Stimulated activated CD8-positive, alpha-beta memory T cell treated with anti-CD3 and anti-CD28 coated beads, Interleukin-2, amount 100 ng/mL, for 48 hours (primary cell): ENCODE data around the gene PTPRU.

Experiments used
- DNase-seq, 2 donors: peaks; one replicate each; pipeline ENCODE4 v3.0.0-alpha.2; 2020; ENCODE audit warnings: low read depth in 2 of 2

Gene PTPRU

DNA sequence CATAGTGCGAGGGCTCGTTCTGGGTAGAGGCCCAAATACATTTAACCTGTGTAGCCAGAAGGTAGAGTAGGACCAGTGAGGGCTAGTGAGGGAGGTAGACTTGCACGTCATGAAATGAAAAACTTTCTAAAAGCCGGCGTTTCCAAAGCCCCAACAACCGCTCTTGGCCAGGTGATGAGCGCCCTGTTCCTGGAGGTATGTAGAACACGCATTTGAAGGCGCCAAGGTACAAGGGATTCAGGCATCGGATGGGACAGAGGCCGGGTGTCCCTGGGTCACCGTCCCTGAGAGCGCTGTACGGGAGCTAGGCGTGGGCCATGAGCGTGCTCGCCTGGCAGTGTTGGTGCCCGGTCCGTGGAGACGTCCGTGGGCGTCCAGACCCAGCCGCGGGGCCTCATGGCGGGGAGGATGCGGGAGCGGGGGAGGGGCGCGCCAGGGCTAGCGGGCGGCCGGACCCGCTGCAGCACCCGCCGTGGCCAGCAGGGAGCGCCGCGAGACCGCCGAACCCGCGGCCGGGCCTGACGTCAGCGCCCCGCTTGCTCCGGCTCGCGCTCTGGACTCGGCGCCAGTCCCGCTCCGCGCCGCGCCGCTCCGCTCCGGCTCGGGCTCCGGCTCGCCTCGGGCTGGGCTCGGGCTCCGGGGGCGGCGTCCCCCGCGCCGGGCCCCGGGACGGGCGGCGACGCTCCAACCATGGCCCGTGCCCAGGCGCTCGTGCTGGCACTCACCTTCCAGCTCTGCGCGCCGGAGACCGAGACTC lies at the start of gene PTPRU:
Gene PTPRU, plus strand, starts transcription at position 568 of the 757 bp plus-strand sequence. Its CDS starts 123 bp downstream, at position 691.
- DNase-seq = peak; percentile 72 to 77

DNA sequence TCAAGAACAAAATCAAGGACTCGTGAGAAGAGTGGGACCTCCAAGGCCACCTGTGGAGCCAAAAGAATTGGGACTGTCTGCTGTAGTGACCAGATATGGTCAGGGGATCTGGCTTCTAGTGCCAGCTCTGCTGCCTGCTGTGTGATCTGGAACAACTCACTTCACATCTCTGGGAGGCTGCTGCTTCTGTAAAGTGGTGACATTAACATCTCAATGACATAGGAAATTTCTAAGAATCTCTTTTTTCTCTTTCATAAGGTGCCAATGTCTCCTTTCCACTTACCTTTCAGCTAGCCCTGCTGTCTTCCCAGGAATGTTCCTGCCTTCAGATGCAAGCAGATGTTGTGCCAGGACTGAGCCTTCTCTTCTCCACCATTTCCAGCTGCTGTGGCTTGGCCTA lies 49.6 kb upstream of the PTPRU start:
- no peak for DNase-seq

DNA sequence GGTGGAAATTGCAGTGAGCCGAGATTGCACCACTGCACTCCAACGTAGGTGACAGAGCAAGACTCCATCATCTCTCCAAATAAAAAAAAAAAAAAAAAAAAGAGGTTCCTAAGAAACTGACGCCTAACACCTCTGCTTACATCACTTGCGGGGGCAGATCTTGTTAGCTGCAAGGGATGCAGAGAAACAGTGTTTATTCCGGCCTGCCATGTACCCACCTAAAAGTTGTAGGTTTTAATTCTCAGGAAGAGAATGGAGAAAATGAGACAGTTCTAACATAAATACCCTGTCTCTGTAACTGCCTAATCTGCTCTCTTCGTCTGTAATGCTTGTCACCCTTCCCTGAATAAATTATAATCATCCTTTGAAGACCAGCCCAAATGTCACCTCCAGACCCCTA lies 45.6 kb upstream of the PTPRU start:
- no peak for DNase-seq

DNA sequence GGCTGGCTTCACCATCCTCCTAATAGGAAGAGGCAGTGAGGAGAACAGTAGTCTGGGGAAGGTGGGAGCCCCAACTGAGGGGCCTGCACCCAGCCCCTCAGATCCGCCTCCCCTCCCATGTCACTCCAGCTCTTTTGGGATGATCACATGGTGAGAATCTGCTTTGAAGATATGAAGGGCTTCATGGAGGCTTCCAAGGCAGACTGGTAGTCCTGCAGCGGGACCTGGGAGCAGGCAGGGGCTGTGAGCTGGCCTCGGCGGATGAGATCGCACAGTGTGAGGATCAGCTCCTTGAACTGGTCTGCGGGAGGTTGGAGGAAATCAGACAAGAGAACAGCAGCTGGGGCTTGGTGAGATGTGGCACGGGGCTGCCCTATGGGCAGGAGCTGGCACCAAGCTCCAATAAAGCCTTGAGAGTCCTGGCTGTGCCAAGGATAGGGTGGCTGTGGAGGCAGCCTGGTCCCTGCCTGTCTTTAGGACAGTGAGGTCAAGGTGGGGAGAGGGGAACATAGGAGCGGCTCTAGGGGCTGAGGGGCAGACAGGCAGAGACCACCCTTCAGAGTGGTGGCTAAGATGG lies 42.4 kb upstream of the PTPRU start:
- DNase-seq = no peak

DNA sequence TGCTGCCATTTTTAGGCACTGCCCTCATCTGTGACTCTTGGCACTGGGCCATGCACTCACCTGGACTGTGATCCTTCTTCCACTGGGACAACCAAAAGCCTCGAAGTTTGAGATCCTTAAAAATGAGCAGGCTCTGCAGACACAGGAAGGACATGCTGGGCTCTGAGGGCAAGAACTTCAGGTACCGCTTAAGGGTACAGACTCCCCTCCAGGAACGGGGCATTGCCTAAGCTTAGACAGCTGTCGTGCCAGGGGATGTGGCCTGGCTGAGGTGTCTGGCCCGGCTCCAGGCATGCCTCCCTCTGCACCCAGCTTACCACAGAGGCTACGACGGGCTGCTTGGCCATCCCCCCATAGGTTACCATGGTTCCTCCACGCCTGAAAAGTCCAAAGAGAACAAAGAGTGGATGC lies 40.4 kb upstream of the PTPRU start:
- DNase-seq = no peak

DNA sequence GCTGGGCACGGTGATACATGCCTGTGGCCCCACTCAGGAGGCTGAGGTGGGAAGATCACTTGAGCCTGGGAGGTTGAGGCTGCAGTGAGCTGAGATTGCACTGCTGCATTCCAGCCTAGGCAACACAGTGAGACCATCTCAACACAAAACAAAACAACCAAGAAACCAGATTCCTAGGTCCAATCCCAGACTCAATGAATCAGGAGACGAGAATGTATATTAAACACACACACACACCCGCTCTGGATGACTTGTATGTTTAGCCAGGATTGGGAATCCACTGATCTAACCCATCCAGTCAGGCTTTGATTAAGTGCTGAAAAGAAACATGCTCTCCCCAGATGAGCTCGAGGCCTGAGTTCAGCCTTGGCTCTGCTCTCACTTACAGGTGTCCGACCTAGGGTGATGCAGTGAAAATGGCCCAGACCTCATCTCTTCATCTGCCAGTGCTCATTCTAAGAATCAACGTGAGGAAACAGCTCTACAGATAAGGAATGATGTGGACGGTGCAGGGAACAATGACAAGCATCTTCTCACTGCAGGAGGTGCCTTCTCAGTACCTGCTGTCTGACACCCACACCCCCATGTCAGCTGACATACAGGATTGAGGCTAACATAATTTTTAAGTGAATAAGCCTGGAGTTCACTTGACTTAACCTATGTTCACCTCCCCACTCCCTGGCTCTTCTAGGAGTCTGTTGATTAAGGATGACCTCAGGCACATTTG lies 39.3 kb upstream of the PTPRU start:
- no peak for DNase-seq

DNA sequence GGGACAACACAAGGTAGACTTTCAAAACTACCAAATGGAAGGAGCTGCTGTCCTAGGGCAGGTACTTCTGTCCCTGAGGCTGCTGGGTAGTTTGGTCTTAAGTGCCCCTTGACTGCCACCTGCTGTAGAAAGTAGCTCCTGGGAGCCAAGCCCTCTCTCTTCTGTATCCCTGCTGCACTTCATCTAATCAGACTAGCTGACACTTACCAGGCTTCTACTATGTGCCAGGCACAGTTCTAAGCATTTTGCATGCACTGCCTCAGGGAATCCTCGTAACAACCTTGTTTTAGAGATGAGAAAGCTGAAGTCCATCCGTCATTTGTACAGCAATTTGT lies 38.8 kb upstream of the PTPRU start:
- DNase-seq = no peak

DNA sequence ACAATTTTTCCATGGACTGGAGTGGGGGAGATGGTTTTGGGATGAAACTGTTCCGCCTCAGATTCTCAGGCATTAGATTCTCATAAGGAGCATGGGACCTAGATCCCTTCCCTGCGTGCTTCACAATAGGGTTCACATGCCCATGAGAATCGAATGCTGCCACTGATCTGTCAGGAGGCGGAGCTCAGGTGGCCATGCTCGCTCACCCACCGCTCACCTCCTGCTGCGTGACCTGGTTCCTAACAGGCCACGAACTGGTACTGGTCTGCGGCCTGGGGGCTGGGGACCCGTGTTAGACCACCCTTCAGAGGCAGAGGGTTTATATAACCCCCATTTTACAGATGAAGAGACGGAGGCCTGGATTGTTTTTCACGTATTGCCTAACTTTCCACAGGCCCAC lies 38.3 kb upstream of the PTPRU start:
- no peak for DNase-seq

DNA sequence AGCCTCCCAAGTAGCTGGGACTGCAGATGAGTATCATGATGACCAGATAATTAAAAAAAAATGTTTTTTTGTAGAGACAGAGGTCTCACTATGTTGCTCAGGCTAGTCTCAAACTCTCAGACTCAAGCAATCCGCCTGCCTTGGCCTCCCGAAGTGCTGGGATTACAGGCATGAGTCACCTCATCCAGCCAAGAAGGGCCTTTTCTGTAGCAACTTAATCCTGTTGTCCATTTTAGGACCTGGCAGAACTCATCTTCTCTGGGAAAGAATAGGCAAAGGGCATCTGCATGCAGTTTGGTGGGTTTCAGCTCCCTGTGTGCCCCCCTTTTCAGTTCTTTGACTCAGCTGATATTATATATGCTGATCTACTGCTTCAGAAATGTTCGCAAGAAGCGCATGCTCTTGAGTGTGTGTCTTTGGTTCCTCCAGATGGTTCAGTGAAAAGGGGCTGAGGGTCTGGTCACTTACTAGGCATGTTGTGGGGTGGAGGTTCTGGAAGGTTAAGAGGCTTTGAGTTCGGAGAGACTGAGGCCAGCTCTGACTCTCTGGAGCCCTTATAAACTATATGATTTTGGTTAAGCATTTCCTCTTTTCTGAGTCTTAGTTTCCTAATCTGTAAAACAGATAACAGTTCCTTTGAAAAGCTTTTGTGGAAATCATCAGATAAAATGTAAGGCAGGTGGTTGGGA lies 35.3 kb upstream of the PTPRU start:
- no peak for DNase-seq

DNA sequence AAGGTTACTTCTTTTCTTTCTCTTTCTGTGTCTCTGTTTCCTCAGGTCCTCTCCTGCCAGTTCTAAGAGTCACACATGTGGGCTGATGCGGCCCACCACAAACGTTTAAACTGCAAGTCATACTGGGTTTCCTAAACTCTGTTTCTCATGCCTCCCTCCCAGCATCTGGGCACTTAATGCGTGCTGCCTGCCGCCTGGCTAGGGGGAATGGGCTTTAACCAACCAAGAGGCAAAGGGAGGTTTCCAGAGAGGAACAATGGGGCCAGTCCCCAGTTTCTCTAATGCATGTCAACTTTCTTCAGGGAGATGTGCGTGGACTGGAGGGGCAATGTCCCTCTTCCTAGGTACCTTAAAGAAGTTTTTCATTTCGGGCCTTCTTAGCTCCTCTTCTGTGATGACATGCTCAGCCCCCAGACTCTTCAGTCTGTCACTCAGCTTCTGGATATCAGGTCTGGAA lies 34.7 kb upstream of the PTPRU start:
- peak in 1 of 2 donors; percentile 17 for DNase-seq

DNA sequence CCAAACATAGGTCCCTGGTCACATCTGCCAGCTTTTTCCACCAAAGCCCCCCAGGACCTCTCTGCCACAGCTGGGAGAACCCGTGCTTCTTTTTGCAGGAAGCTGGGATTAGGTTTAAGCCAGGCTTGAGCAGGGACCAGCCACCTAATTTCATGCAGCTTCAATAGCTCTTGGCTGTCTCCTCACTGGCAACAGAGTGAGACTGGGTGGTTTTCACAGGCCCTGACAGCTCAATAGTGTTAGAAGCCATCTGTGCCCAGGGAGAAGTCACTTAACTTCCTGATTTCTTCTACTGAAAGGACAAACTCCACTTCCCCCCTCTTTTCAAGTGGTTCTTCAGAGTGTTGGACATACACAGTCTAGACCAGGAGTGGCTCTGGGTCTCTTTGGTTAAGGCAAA lies 34.3 kb upstream of the PTPRU start:
- DNase-seq = no peak

DNA sequence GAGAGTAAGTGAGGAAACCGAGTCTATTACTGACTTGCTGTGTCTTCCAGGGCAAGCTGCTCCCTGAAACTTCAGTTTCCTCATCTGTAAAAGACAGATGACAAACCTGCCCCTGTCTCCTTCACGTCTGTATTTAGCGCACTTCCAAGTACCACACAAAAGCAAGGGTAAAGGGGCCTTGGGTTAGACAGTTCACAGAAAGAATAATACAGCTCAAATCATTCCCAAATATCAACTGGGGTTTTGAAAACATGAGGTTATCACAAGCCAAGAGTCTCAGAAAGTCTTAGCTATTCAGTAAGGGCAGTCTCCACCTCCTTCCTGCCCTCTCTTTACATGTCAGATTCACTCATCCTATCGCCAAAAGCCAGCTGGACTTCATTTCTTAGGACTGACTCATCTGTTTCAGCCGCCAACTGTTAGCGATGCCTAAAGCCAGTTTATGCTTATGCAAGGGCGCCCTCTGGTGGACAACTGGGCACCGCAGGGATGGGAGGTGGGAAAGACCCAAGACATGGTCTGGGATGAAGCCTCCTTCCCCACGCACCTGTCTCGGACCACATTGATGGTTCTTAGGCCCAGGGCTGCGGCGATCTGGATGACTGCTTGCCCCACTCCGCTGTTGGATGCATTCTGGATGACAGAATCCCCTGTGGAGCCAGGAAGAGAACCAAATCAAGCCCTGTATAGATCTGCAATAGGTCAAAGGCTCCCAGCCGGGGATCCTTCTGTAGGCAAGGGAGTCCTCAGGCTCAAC lies 33.6 kb upstream of the PTPRU start:
- peak; percentile 84 to 93 for DNase-seq

DNA sequence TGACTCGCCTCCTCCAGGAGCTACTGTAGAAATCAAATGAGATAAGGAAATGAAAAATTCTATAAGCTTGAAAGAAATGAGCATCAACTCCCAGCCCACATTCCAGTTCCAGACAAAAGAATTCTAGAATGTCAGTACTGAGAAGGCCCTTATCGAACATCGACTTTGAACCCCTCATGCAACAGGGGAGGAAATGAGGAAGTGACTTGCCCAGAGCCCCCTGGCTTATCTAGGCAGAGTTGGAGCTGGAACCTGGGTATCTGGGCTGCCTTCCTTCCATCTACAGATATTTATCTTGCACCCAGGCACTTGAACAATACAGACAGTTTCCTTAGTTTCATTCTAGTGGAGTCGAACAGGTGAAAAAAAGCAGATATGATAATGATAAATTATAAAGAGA lies 27.9 kb upstream of the PTPRU start:
- no peak for DNase-seq

DNA sequence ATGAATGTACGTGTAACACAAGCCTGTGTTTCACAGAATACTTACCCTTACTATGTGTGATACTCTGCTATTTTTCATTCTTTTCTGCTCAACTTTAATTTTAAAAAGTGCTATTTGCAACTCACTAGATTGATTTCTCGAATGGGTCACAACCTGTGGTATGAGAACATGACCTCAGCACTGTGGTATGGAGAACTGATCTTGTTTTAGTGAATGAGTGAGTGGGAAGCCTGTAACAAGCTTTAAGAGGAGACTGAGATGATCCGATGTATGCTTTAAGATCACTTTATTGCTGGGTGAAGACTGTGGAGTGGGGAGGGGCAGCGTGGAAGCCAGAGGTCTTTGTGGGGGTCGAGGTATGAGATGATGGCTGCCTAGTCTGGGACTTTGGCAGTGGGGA lies 27.1 kb upstream of the PTPRU start:
- no peak for DNase-seq

DNA sequence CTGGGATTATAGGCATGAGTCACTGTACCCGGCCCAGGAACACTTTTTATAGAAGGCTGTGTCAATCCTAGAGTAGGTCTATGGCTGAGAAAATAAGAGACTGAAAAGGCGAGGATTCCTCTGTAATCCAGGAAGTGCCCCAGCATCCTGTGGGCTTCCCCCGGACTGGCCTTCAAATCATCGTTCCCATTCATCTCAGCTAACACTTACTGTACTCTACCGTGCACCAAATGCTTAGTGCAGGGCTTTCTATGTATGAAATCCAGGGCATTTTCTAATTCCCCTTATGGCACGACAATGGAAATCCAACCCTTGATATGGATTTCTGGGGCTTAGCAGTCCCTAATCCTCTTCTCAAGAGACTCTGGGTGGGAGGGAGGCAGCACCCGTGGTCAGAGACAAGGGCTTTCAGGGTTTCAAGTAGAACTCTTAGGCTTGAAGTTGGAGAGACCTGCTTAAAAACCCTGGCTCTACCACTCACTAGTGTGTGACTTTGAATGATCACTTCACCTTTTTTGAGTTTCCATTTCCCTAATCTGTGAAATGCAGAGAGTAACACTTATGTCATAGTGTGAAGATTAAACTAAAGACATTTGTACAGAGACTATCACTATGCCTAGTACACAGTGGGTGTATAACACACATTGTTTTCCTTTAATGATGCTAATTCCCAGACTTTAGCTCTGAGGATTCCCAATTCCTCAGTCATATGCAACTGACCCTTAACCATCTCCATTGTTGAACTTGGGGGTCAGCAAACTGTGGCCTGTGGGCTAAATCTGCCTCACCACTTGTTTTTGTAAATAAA lies 25.8 kb upstream of the PTPRU start:
- no peak for DNase-seq

DNA sequence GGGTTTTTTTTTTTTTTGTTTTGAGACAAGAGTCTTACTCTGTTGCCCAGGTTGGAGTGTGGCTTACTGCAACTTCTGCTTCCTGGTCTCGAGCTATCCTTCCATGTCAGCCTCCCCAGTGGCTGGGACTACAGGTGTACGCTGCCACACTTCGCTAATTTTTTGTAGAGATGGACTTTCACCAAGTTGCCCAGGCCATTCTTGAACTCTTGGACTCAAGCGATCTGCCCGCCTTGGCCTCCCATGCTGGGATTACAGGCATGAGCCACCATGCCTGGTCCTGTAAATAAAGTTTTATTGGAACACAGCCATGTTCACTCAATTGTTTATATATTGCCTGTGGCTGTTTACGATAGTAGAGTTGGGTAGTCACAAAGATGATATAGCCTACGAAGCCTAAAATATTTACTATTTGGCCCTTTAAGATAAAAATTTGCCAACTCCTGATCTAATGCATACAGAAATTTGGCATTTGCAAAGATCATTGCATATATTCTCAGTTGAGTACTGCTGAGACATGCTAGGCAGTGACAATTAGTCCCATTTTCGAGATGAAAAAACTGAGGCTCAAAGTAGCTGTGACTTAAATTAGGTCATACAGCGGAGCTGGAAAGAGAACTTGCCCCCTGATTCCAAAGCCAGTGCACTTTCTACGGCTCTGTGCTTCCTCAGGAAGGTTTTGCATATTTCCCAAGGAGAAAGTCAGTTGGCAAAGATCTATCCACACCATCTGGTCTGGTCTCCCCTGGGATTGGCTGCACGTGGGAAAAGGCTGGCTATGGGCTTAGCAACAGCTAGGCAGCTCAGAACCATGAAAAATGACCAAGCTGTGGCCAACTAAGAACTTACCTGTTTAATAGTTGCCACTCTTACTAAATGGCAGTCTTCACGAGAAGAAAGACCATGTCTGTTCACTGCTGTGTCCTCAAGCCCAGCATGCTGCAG lies 25.0 kb upstream of the PTPRU start:
- DNase-seq = no peak

DNA sequence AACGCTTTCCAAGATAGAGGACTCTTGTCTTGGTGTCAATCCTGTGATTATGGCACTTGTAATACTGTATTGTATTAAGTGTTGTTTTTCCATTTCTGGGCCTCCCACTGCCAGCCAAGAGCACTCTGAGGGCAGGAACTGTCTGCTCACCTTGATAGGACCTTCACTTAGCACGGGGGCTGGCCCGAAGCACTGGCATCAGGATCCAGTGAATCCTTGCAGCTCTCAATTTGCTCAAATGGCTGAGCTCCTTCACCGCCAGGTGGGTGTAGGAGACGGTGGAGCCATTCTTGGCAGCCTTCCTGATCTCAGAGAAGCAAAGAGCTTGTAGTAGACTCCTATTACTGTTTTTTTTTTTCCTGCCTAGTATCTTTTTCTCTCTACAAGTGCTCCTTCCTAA lies 23.3 kb upstream of the PTPRU start:
- DNase-seq = no peak

DNA sequence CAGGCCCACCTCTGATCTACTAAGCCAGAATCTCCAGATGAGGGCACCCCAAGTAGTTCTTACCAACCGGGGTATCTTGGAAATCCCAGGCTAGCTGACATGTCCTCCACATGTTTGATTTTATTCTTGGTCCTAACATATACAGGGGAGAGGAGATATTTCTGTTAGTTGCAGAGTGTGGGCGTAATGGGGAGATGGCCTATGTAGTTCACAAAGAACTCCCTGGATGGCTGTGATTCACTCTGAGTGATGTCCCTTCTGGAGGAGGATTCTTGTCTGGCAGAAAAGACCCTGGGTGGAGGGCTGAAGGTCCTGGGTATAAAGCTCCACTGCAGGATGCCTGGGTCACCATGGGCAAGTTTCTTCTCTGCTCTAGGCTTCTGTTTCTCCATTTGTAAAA lies 18.7 kb upstream of the PTPRU start:
- DNase-seq = no peak

DNA sequence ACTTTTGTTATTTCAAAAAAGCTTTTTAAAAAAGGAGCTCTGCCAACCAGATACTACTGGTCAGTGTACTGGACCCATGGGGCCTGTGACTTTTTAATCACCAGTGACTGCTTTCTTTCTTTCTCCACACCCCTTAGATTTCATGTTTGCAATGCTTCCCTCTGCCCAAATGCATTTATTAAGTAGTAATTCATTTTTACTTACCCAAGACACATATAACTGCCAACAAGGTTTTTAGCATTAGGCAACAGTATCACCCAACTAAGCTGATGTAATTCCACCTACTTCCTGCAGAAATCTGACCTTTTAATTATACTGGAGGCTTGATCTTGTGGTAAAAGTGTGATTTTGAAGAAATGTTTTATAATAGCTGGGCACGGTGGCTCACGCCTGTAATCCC lies 18.1 kb upstream of the PTPRU start:
- no peak for DNase-seq

DNA sequence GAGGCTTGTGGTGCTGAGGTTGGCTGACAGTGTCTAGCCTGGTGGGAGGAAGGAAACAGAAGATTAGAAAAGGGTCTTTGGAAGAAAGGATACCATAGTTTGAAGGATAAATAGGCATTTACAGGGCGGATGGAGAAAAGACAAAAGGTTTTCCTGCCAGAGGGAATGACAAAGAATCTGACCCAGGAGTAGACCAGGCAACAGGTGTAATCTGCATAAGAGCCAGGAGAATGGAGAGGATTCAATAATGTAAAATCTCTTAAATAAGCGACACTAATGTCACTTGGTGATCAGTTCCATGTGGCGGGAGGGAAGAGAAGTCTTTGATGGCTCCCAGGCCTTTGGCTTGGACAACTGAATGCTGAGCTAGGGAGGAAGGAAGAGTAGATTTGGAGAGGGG lies 15.0 kb upstream of the PTPRU start:
- DNase-seq = no peak
